HPDE6-E6E7 (cell line): ENCODE data around the gene NPBWR2.
A peak's percentile ranks its signal among the peaks of the same experiment; 100 is the strongest.

Experiments used
- DNase-seq: peaks from one replicate; pipeline ENCODE4 v3.0.0; 2011; ENCODE audit warnings: missing footprints; ENCODE audit errors: extremely low spot score

The NPBWR2 gene

GRCh38 chr20:64083804-64084684, 23.3 kb downstream of the NPBWR2 start, which contains the start of gene LKAAEAR1:
Gene LKAAEAR1, minus strand, starts transcription at chr20:64084398. Its CDS starts 179 bp downstream, at chr20:64084219.
- DNase-seq, result no peak

GRCh38 chr20:64083378-64083803, 24.0 kb downstream of the NPBWR2 start:
- peak; percentile 77 for DNase-seq

- DNase-seq, result no peak
Observed at GRCh38 chr20:64082820-64083377, 24.5 kb downstream of the NPBWR2 start.

- DNase-seq, result no peak
Observed at GRCh38 chr20:64082126-64082731, 25.1 kb downstream of the NPBWR2 start.

- DNase-seq, result no peak
Observed at GRCh38 chr20:64081624-64081964, 25.8 kb downstream of the NPBWR2 start.

GRCh38 chr20:64080813-64081623, 26.3 kb downstream of the NPBWR2 start:
- no peak for DNase-seq

- DNase-seq, result no peak
Observed at GRCh38 chr20:64080013-64080812, 27.2 kb downstream of the NPBWR2 start, which contains the start of gene OPRL1. Gene OPRL1, plus strand, starts transcription at chr20:64080082. Its CDS starts 12,639 bp downstream, at chr20:64092721.

GRCh38 chr20:64079273-64080012, 27.9 kb downstream of the NPBWR2 start, which contains the start of gene RGS19:
Gene RGS19, minus strand, starts transcription at chr20:64079518. Its CDS starts 2,632 bp downstream, at chr20:64076886.
- DNase-seq, result no peak

GRCh38 chr20:64078934-64079272, 28.5 kb downstream of the NPBWR2 start:
- no peak for DNase-seq

GRCh38 chr20:64077876-64078551, 29.4 kb downstream of the NPBWR2 start:
- no peak for DNase-seq

- no peak for DNase-seq
Observed at GRCh38 chr20:64077541-64077875, 29.9 kb downstream of the NPBWR2 start.

GRCh38 chr20:64077094-64077493, 30.3 kb downstream of the NPBWR2 start:
- DNase-seq, result no peak

GRCh38 chr20:64076061-64076997, 31.0 kb downstream of the NPBWR2 start:
- DNase-seq, result no peak

- DNase-seq, result no peak
Observed at GRCh38 chr20:64075556-64075955, 31.8 kb downstream of the NPBWR2 start.

- no peak for DNase-seq
Observed at GRCh38 chr20:64074963-64075362, 32.4 kb downstream of the NPBWR2 start.

GRCh38 chr20:64074184-64074789, 33.1 kb downstream of the NPBWR2 start:
- no peak for DNase-seq

- DNase-seq, result no peak
Observed at GRCh38 chr20:64073476-64074183, 33.7 kb downstream of the NPBWR2 start.
